Nephron (organoid): ENCODE data around the gene MTMR6.

Experiments
- H3K27ac Mint-ChIP-seq, 3 experiments: 2 replicates each; pipeline ENCODE4 v1.8.0; 2020; ENCODE audit warnings: mixed read lengths in 3 of 3, mild to moderate bottlenecking in 2 of 3, moderate library complexity in 1 of 3
- H3K27me3 Mint-ChIP-seq: 2 replicates; pipeline ENCODE4 v1.8.0; 2021; ENCODE audit warnings: low read depth, mild to moderate bottlenecking, moderate library complexity, mixed read lengths
- H3K36me3 Mint-ChIP-seq: 2 replicates; pipeline ENCODE4 v1.8.0; 2020; ENCODE audit warnings: low read depth, mixed read lengths
- H3K4me1 Mint-ChIP-seq: 2 replicates; pipeline ENCODE4 v1.8.0; 2020; ENCODE audit warnings: mixed read lengths
- H3K4me3 Mint-ChIP-seq, 3 experiments: 2 replicates each; pipeline ENCODE4 v1.8.0; 2020; ENCODE audit warnings: mild to moderate bottlenecking in 3 of 3, mixed read lengths in 3 of 3, moderate library complexity in 2 of 3
- H3K9me3 Mint-ChIP-seq: 2 replicates; pipeline ENCODE4 v1.8.0; 2020; ENCODE audit warnings: mixed read lengths
- TF ChIP-seq, protein P1 (sequence below), 3 experiments: fragments of 200-600 bp; sonication (generic); IDR thresholded peaks; one replicate each; pipeline ENCODE4 v1.5.0; 2021; ENCODE audit warnings: antibody characterized with exemption in 3 of 3; ENCODE audit not compliant: unreplicated experiment in 3 of 3

MTMR6 gene

GRCh38 chr13:25252752-25253151, 34.5 kb downstream of the MTMR6 start:
- H3K4me3 Mint-ChIP-seq, result no peak overlapping the region
- TF ChIP-seq, protein P1, sequence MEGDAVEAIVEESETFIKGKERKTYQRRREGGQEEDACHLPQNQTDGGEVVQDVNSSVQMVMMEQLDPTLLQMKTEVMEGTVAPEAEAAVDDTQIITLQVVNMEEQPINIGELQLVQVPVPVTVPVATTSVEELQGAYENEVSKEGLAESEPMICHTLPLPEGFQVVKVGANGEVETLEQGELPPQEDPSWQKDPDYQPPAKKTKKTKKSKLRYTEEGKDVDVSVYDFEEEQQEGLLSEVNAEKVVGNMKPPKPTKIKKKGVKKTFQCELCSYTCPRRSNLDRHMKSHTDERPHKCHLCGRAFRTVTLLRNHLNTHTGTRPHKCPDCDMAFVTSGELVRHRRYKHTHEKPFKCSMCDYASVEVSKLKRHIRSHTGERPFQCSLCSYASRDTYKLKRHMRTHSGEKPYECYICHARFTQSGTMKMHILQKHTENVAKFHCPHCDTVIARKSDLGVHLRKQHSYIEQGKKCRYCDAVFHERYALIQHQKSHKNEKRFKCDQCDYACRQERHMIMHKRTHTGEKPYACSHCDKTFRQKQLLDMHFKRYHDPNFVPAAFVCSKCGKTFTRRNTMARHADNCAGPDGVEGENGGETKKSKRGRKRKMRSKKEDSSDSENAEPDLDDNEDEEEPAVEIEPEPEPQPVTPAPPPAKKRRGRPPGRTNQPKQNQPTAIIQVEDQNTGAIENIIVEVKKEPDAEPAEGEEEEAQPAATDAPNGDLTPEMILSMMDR (IDR thresholded peaks at IDR 0.05; ENCODE audit: unreplicated experiment in 3 of 3), result no peak
- H3K4me1 Mint-ChIP-seq, result no peaks in the 10 kb centered on the region
- no peaks in the 10 kb centered on the region for H3K9me3 Mint-ChIP-seq
- no peak overlapping the region for H3K27ac Mint-ChIP-seq
- H3K27me3 Mint-ChIP-seq, result no peaks in the 10 kb centered on the region
- peaks cover 40% of the 10 kb centered on the region for H3K36me3 Mint-ChIP-seq

DNA sequence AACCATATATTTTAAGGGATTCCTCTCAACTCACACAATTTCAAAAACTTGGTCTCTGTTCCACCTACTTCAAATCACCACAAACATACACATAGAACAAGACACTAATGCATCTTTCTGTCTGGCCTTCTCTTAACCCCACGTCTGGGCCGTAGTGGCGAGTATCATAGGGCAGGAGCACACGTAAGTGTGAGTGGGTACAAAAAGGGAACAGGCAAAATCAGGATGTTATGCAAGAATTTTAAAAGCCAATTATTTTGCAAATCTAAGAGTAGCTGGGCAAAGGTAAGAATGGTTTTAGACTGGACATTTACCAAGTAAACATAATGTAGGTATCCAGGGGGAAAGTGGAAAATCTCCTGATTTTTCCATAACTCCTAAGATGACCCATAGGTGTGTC, 35.1 kb downstream of the MTMR6 start:
- no peak overlapping the region for H3K4me3 Mint-ChIP-seq
- no peaks in the 10 kb centered on the region for H3K9me3 Mint-ChIP-seq
- TF ChIP-seq, protein P1 (IDR thresholded peaks at IDR 0.05; ENCODE audit: unreplicated experiment in 3 of 3), result no peak
- H3K36me3 Mint-ChIP-seq, result peaks cover 35% of the 10 kb centered on the region
- no peak overlapping the region for H3K27ac Mint-ChIP-seq
- H3K4me1 Mint-ChIP-seq, result no peaks in the 10 kb centered on the region
- no peaks in the 10 kb centered on the region for H3K27me3 Mint-ChIP-seq

- TF ChIP-seq, protein P1 (IDR thresholded peaks at IDR 0.05; ENCODE audit: unreplicated experiment in 3 of 3), result peak; percentile 54 to 62 (median 61)
- H3K4me3 Mint-ChIP-seq, result no peak overlapping the region
- H3K9me3 Mint-ChIP-seq, result peaks cover 2% of the 10 kb centered on the region
- H3K27me3 Mint-ChIP-seq, result no peaks in the 10 kb centered on the region
- H3K4me1 Mint-ChIP-seq, result no peaks in the 10 kb centered on the region
- H3K27ac Mint-ChIP-seq, result no peak overlapping the region
- H3K36me3 Mint-ChIP-seq, result peaks cover 23% of the 10 kb centered on the region
Measured at GRCh38 chr13:25249001-25249543, 38.2 kb downstream of the MTMR6 start.

DNA sequence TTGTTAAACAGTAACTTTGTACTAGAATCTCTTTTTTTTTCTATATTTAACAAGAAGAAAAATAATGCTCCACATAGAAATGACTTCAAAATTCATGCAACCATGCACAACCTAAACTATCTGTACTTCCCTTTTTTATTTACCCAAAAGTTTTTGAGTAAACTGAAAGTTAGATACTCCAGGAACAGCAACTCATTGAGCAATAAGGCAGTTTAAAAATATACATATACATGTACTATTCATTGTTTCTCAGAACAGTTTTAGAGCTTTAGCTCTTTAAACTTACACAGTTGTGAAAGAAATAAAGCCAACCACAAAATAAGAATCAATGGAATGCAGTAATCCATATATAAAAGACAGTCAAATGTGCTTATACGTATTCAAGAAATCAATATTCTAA, 39.2 kb downstream of the MTMR6 start:
- Mint-ChIP-seq H3K4me3 (no peak overlapping the region), H3K9me3 (peaks cover 2% of the 10 kb centered on the region), H3K36me3 (peaks cover 19% of the 10 kb centered on the region), H3K27ac (no peak overlapping the region), H3K27me3 (no peaks in the 10 kb centered on the region), H3K4me1 (no peaks in the 10 kb centered on the region)
- TF ChIP-seq, protein P1 (IDR thresholded peaks at IDR 0.05; ENCODE audit: unreplicated experiment in 3 of 3), result no peak

GRCh38 chr13:25247360-25247759, 39.9 kb downstream of the MTMR6 start:
- TF ChIP-seq, protein P1 (IDR thresholded peaks at IDR 0.05; ENCODE audit: unreplicated experiment in 3 of 3), result no peak
- H3K9me3 Mint-ChIP-seq, result peaks cover 2% of the 10 kb centered on the region

DNA sequence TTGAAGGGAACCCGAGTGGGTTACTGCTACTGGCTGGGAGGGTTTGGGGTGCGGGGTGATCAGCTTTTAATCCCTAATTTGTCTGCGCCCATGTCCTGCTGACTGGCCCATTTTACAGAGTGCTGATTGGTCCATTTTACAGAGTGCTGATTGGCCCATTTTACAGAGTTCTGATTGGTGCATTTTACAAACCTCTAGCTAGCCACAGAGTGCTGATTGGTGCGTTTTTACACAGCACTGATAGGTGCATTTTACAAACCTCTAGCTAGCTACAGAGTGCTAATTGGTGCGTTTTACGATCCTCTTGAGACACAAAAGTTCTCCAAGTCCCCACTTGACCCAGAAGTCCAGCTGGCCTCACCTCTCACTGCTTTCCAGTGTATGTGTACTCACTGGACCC, 43.2 kb downstream of the MTMR6 start:
- Mint-ChIP-seq H3K36me3 (peaks cover 10% of the 10 kb centered on the region), H3K9me3 (peaks cover 2% of the 10 kb centered on the region), H3K4me3 (no peak overlapping the region), H3K27me3 (peaks cover 3% of the 10 kb centered on the region), H3K4me1 (no peaks in the 10 kb centered on the region), H3K27ac (no peak overlapping the region)
- TF ChIP-seq, protein P1 (IDR thresholded peaks at IDR 0.05; ENCODE audit: unreplicated experiment in 3 of 3), result no peak

More at GRCh38 chr13:25247360-25247759, 39.9 kb downstream of the MTMR6 start:
- no peak overlapping the region for H3K27ac Mint-ChIP-seq
- H3K4me3 Mint-ChIP-seq, result no peak overlapping the region
- no peaks in the 10 kb centered on the region for H3K4me1 Mint-ChIP-seq
- no peaks in the 10 kb centered on the region for H3K27me3 Mint-ChIP-seq
- H3K36me3 Mint-ChIP-seq, result peaks cover 19% of the 10 kb centered on the region
